ENCODE data around the gene MRPL10.

Gene MRPL10

DNA sequence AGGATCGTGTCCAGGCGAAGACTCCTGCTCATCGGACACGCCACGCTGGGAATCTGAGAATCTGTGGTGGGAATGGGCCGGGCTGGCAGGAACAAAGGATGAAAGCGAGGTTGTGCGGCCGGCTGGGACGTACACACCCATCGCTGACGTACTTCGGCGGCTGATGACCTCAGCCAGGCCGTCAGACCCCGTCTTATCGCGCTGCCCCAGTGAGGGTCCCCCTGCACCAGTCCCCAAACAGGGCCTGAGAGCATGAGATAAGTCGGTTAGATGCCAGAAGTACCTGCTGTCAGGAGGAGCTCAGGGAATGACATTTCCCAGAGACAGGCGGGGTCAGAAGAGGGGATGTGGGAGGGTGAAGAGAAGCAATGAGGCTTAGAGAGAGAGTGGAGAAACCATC, 35.6 kb upstream of the MRPL10 start:
- no peak for DNase-seq
- H3K79me2 ChIP-seq (ENCODE audit: low read length), result no peaks in the 10 kb centered on the region
- no peak overlapping the region for H3K27ac ChIP-seq (ENCODE audit: low read length)
- no peak overlapping the region for H3K9ac ChIP-seq (ENCODE audit: low read length)
- peaks cover 12% of the 10 kb centered on the region for H3K4me1 ChIP-seq (ENCODE audit: low read length)
- H3K9me3 ChIP-seq (replicated peaks; ENCODE audit: insufficient read depth, low read length), result no peaks in the 10 kb centered on the region
- peaks cover 77% of the 10 kb centered on the region for H3K27me3 ChIP-seq (replicated peaks; ENCODE audit: insufficient read depth, low read length)
- H2AFZ ChIP-seq (ENCODE audit: low read length), result no peak overlapping the region
- no peak for TF ChIP-seq EZH2 (optimal IDR thresholded peaks at IDR 0.05; ENCODE audit: low read depth, low read length)
- no peak for TF ChIP-seq EZH2phosphoT487 (IDR thresholded peaks at IDR 0.05; ENCODE audit: low read length)
- TF ChIP-seq, protein P1, sequence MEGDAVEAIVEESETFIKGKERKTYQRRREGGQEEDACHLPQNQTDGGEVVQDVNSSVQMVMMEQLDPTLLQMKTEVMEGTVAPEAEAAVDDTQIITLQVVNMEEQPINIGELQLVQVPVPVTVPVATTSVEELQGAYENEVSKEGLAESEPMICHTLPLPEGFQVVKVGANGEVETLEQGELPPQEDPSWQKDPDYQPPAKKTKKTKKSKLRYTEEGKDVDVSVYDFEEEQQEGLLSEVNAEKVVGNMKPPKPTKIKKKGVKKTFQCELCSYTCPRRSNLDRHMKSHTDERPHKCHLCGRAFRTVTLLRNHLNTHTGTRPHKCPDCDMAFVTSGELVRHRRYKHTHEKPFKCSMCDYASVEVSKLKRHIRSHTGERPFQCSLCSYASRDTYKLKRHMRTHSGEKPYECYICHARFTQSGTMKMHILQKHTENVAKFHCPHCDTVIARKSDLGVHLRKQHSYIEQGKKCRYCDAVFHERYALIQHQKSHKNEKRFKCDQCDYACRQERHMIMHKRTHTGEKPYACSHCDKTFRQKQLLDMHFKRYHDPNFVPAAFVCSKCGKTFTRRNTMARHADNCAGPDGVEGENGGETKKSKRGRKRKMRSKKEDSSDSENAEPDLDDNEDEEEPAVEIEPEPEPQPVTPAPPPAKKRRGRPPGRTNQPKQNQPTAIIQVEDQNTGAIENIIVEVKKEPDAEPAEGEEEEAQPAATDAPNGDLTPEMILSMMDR (IDR thresholded peaks at IDR 0.05; ENCODE audit: low read length), result no peak
- H3K4me3 ChIP-seq (ENCODE audit: low read length), result no peak overlapping the region
- H3K9me2 ChIP-seq (replicated peaks; ENCODE audit: insufficient read depth, low read length), result no peaks in the 10 kb centered on the region
- H4K20me1 ChIP-seq (ENCODE audit: insufficient read depth, low read length), result no peaks in the 10 kb centered on the region
- H3K4me2 ChIP-seq (ENCODE audit: low read depth, low read length), result no peak overlapping the region
- peaks cover 5% of the 10 kb centered on the region; the same call in 1 of the 2 replicates for H3F3A ChIP-seq (ENCODE audit: insufficient read depth, low read length)
- H3K36me3 ChIP-seq (replicated peaks; ENCODE audit: insufficient read depth, low read length), result no peaks in the 10 kb centered on the region

DNA sequence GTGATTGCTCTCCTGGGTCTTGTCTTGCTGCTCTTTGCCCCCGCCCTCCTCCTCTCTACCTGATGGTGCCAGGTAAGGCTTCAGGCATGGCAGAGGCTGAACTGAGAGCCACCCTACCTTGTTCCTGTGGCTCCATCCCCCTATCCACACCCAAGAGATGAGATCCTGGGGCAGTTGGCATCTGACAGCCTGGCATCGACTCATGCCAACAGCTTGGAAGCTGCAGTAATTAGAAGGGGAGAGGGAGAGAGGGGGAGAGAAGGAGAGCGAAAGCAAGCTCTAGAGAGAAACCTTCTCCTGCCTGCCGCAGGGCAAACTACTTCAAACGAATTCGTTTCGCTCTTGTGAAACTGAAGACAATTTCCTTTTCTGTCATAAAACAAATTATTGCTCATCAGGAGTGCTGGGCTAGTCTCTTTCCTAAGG, 33.5 kb upstream of the MRPL10 start:
- H3K4me3 ChIP-seq (ENCODE audit: low read length), result peak overlapping the region; percentile 50; the same call in 1 of the 2 replicates
- peaks cover 5% of the 10 kb centered on the region; the same call in 1 of the 2 replicates for H3F3A ChIP-seq (ENCODE audit: insufficient read depth, low read length)
- DNase-seq, result peak; percentile 55
- H3K9me3 ChIP-seq (replicated peaks; ENCODE audit: insufficient read depth, low read length), result no peaks in the 10 kb centered on the region
- TF ChIP-seq EZH2phosphoT487 (IDR thresholded peaks at IDR 0.05; ENCODE audit: low read length) (no peak), EZH2 (optimal IDR thresholded peaks at IDR 0.05; ENCODE audit: low read depth, low read length) (no peak)
- TF ChIP-seq, protein P1 (IDR thresholded peaks at IDR 0.05; ENCODE audit: low read length), result no peak
- no peaks in the 10 kb centered on the region for H3K36me3 ChIP-seq (replicated peaks; ENCODE audit: insufficient read depth, low read length)
- peaks cover 70% of the 10 kb centered on the region for H3K27me3 ChIP-seq (replicated peaks; ENCODE audit: insufficient read depth, low read length)
- H3K27ac ChIP-seq (ENCODE audit: low read length), result 0 out of 2 replicates have a peak overlapping the region, but pooled peaks have one; percentile 2
- H3K79me2 ChIP-seq (ENCODE audit: low read length), result no peaks in the 10 kb centered on the region
- peak overlapping the region; percentile 28; the same call in 1 of the 2 replicates for H2AFZ ChIP-seq (ENCODE audit: low read length)
- peaks cover 12% of the 10 kb centered on the region for H3K4me1 ChIP-seq (ENCODE audit: low read length)
- H3K4me2 ChIP-seq (ENCODE audit: low read depth, low read length), result peak overlapping the region; percentile 87
- H3K9ac ChIP-seq (ENCODE audit: low read length), result no peak overlapping the region
- no peaks in the 10 kb centered on the region for H4K20me1 ChIP-seq (ENCODE audit: insufficient read depth, low read length)
- H3K9me2 ChIP-seq (replicated peaks; ENCODE audit: insufficient read depth, low read length), result no peaks in the 10 kb centered on the region

GRCh38 chr17:47862621-47863440, 31.5 kb upstream of the MRPL10 start:
- H3K4me3 ChIP-seq (ENCODE audit: low read length), result no peak overlapping the region
- peaks cover 12% of the 10 kb centered on the region for H3K4me1 ChIP-seq (ENCODE audit: low read length)
- TF ChIP-seq EZH2phosphoT487 (IDR thresholded peaks at IDR 0.05; ENCODE audit: low read length), result no peak
- TF ChIP-seq, protein P1 (IDR thresholded peaks at IDR 0.05; ENCODE audit: low read length), result no peak
- TF ChIP-seq EZH2 (optimal IDR thresholded peaks at IDR 0.05; ENCODE audit: low read depth, low read length), result no peak
- H4K20me1 ChIP-seq (ENCODE audit: insufficient read depth, low read length), result no peaks in the 10 kb centered on the region
- no peak overlapping the region for H3K9ac ChIP-seq (ENCODE audit: low read length)
- H3K9me3 ChIP-seq (replicated peaks; ENCODE audit: insufficient read depth, low read length), result no peaks in the 10 kb centered on the region
- H3F3A ChIP-seq (ENCODE audit: insufficient read depth, low read length), result peaks cover 5% of the 10 kb centered on the region; the same call in 1 of the 2 replicates
- H3K36me3 ChIP-seq (replicated peaks; ENCODE audit: insufficient read depth, low read length), result no peaks in the 10 kb centered on the region
- no peak overlapping the region for H2AFZ ChIP-seq (ENCODE audit: low read length)
- H3K4me2 ChIP-seq (ENCODE audit: low read depth, low read length), result no peak overlapping the region
- no peaks in the 10 kb centered on the region for H3K9me2 ChIP-seq (replicated peaks; ENCODE audit: insufficient read depth, low read length)
- DNase-seq, result no peak
- peaks cover 69% of the 10 kb centered on the region for H3K27me3 ChIP-seq (replicated peaks; ENCODE audit: insufficient read depth, low read length)
- no peak overlapping the region for H3K27ac ChIP-seq (ENCODE audit: low read length)
- H3K79me2 ChIP-seq (ENCODE audit: low read length), result no peaks in the 10 kb centered on the region

Data from MM.1S (cell line).